MM.1S (cell line): ENCODE data around the gene TANC1.

Experiments used
- DNase-seq: peaks from one replicate; pipeline ENCODE4 v3.0.0-alpha.2; 2015
- H2AFZ ChIP-seq: fragments of 300-600 bp; sonication (generic); 2 replicates; pipeline ENCODE4 v1.6.0; 2016; ENCODE audit warnings: antibody characterized with exemption, low read length
- H3F3A ChIP-seq: fragments of 300-600 bp; sonication (generic); 2 replicates; pipeline ENCODE4 v1.6.1; 2016; ENCODE audit warnings: mild to moderate bottlenecking, antibody characterized with exemption, low read length, moderate library complexity, mixed read lengths; ENCODE audit not compliant: insufficient read depth
- H3K27ac ChIP-seq: fragments of 300-600 bp; sonication (generic); 2 replicates; pipeline ENCODE4 v1.5.1; 2016; ENCODE audit warnings: mild to moderate bottlenecking, low read length
- H3K27me3 ChIP-seq: fragments of 300-600 bp; sonication (generic); replicated peaks from 2 replicates; pipeline ENCODE4 v1.6.0; 2016; ENCODE audit warnings: low read length; ENCODE audit not compliant: insufficient read depth
- H3K36me3 ChIP-seq: fragments of 300-600 bp; sonication (generic); replicated peaks from 2 replicates; pipeline ENCODE4 v1.6.1; 2016; ENCODE audit warnings: mild to moderate bottlenecking, low read length, mixed read lengths; ENCODE audit not compliant: insufficient read depth
- H3K4me1 ChIP-seq: fragments of 300-600 bp; sonication (generic); 2 replicates; pipeline ENCODE4 v1.6.1; 2016; ENCODE audit warnings: low read length, mixed read lengths
- H3K4me2 ChIP-seq: fragments of 300-600 bp; sonication (generic); 2 replicates; pipeline ENCODE4 v1.6.0; 2016; ENCODE audit warnings: low read depth, low read length
- H3K4me3 ChIP-seq: fragments of 300-600 bp; sonication (generic); 2 replicates; pipeline ENCODE4 v1.5.1; 2016; ENCODE audit warnings: low read length, mixed read lengths
- H3K79me2 ChIP-seq: fragments of 300-600 bp; sonication (generic); 2 replicates; pipeline ENCODE4 v1.6.1; 2016; ENCODE audit warnings: mixed run types, low read length, mixed read lengths
- H3K9ac ChIP-seq: fragments of 300-600 bp; sonication (generic); 2 replicates; pipeline ENCODE4 v1.6.1; 2016; ENCODE audit warnings: low read length, mixed read lengths
- H3K9me2 ChIP-seq: fragments of 300-600 bp; sonication (generic); replicated peaks from 2 replicates; pipeline ENCODE4 v1.6.1; 2016; ENCODE audit warnings: mild to moderate bottlenecking, low read length, mixed read lengths; ENCODE audit not compliant: insufficient read depth
- H3K9me3 ChIP-seq: fragments of 300-600 bp; sonication (generic); replicated peaks from 2 replicates; pipeline ENCODE4 v1.6.1; 2016; ENCODE audit warnings: mild to moderate bottlenecking, low read length, mixed read lengths; ENCODE audit not compliant: insufficient read depth
- H4K20me1 ChIP-seq: fragments of 300-600 bp; sonication (generic); 2 replicates; pipeline ENCODE4 v1.6.1; 2016; ENCODE audit warnings: mild to moderate bottlenecking, low read length, moderate library complexity, mixed read lengths; ENCODE audit not compliant: insufficient read depth
- EZH2 ChIP-seq: fragments of 300-600 bp; sonication (generic); optimal IDR thresholded peaks from 2 replicates; pipeline ENCODE3; 2017; ENCODE audit warnings: low read depth, mild to moderate bottlenecking, antibody characterized with exemption, low read length, mixed read lengths
- EZH2phosphoT487 ChIP-seq: fragments of 300-600 bp; sonication (generic); IDR thresholded peaks from 2 replicates; pipeline ENCODE4 v1.6.1; 2018; ENCODE audit warnings: antibody characterized with exemption, low read length
- TF ChIP-seq, protein P1 (sequence below): fragments of 300-600 bp; sonication (generic); IDR thresholded peaks from 2 replicates; pipeline ENCODE4 v1.5.1; 2016; ENCODE audit warnings: antibody characterized with exemption, low read length, mixed read lengths

Gene TANC1

GRCh38 chr2:158973116-158973956 is 4.9 kb downstream of the TANC1 start:
- no peaks in the 10 kb centered on the region for H3K9me2 ChIP-seq
- no peaks in the 10 kb centered on the region for H3K9me3 ChIP-seq
- no peaks in the 10 kb centered on the region for H3K36me3 ChIP-seq
- H3K4me2 ChIP-seq = no peak overlapping the region
- no peak overlapping the region for H3K27ac ChIP-seq
- DNase-seq = no peak
- H3F3A ChIP-seq = no peaks in the 10 kb centered on the region
- TF ChIP-seq EZH2phosphoT487 (no peak), EZH2 (no peak)
- TF ChIP-seq, protein P1, sequence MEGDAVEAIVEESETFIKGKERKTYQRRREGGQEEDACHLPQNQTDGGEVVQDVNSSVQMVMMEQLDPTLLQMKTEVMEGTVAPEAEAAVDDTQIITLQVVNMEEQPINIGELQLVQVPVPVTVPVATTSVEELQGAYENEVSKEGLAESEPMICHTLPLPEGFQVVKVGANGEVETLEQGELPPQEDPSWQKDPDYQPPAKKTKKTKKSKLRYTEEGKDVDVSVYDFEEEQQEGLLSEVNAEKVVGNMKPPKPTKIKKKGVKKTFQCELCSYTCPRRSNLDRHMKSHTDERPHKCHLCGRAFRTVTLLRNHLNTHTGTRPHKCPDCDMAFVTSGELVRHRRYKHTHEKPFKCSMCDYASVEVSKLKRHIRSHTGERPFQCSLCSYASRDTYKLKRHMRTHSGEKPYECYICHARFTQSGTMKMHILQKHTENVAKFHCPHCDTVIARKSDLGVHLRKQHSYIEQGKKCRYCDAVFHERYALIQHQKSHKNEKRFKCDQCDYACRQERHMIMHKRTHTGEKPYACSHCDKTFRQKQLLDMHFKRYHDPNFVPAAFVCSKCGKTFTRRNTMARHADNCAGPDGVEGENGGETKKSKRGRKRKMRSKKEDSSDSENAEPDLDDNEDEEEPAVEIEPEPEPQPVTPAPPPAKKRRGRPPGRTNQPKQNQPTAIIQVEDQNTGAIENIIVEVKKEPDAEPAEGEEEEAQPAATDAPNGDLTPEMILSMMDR = no peak
- H4K20me1 ChIP-seq = no peaks in the 10 kb centered on the region
- H3K79me2 ChIP-seq = no peaks in the 10 kb centered on the region
- H3K9ac ChIP-seq = no peak overlapping the region
- H3K27me3 ChIP-seq = 0 out of 2 replicates have a peak, but pooled peaks cover 4% of the 10 kb centered on the region
- H3K4me3 ChIP-seq = no peak overlapping the region
- no peak overlapping the region for H2AFZ ChIP-seq
- no peaks in the 10 kb centered on the region; the same call in 1 of the 2 replicates for H3K4me1 ChIP-seq

DNA sequence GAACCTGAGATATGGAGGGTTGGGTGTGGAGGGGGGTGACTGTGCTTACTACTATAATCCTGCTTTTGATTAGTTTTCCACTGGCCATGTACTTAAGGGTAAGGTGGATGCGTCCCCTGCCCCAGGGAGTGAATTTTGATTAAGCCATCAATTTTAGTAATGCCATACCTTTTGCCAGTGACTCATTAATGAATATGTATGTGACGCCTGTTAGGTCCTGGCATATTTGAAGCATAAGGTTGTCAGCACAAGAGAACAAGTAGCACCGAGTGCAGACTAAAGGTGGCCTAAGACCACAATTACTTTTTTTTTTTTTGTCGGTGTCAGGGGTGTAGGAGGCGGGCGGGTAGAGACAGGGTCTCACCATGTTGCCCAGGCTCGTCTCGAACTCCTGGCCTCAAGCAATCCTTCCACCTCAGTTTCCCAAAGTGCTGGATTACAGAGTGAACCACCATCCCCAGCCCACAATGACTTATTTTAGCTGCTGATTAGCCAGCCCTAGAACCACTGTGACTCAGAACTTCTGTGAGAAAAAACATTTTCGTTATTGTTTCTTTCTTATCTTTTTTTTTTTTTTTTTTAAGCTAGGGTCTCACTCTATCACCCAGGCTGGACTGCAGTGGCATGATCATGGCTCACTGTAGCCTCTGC is 7.0 kb downstream of the TANC1 start:
- Histone ChIP-seq H3K4me1 (no peaks in the 10 kb centered on the region; the same call in 1 of the 2 replicates), H3K9ac (no peak overlapping the region), H3K4me2 (no peak overlapping the region), H3K9me2 (no peaks in the 10 kb centered on the region), H3K9me3 (no peaks in the 10 kb centered on the region), H3K36me3 (no peaks in the 10 kb centered on the region), H3K79me2 (no peaks in the 10 kb centered on the region), H3K4me3 (no peak overlapping the region), H2AFZ (no peak overlapping the region), H4K20me1 (no peaks in the 10 kb centered on the region), H3K27ac (no peak overlapping the region), H3K27me3 (0 out of 2 replicates have a peak, but pooled peaks cover 4% of the 10 kb centered on the region), H3F3A (no peaks in the 10 kb centered on the region)
- TF ChIP-seq, protein P1 = no peak
- no peak for TF ChIP-seq EZH2phosphoT487
- TF ChIP-seq EZH2 = no peak
- no peak for DNase-seq

GRCh38 chr2:158979772-158980171 is 11.3 kb downstream of the TANC1 start:
- TF ChIP-seq EZH2phosphoT487 (no peak), EZH2 (no peak)
- TF ChIP-seq, protein P1 = no peak
- Histone ChIP-seq H3K27me3 (no peaks in the 10 kb centered on the region), H3K9me3 (no peaks in the 10 kb centered on the region), H3K4me1 (no peaks in the 10 kb centered on the region), H3K27ac (no peak overlapping the region), H3F3A (no peaks in the 10 kb centered on the region), H4K20me1 (no peaks in the 10 kb centered on the region), H3K4me3 (no peak overlapping the region), H3K4me2 (no peak overlapping the region), H3K9me2 (no peaks in the 10 kb centered on the region), H3K79me2 (no peaks in the 10 kb centered on the region), H2AFZ (no peak overlapping the region), H3K9ac (no peak overlapping the region), H3K36me3 (no peaks in the 10 kb centered on the region)
- DNase-seq = no peak
